Measurements from ENCODE around the gene MAST3.

- TF ChIP-seq RAD21 (IDR thresholded peaks at IDR 0.05; ENCODE audit: low read length): no peak
- TF ChIP-seq CTCF (IDR thresholded peaks at IDR 0.05): no peak
- no peak for TF ChIP-seq GATA2 (CRISPR knock-in tag; IDR thresholded peaks at IDR 0.05)
- TF ChIP-seq POLR2AphosphoS5 (IDR thresholded peaks at IDR 0.05; ENCODE audit: low read depth, low read length): no peak
- TF ChIP-seq MAX (IDR thresholded peaks at IDR 0.05; ENCODE audit: low read depth): no peak
- TF ChIP-seq GABPA (IDR thresholded peaks at IDR 0.05; ENCODE audit: low read depth): no peak
- TF ChIP-seq EZH2phosphoT487 (IDR thresholded peaks at IDR 0.05; ENCODE audit: borderline replicate concordance, low read depth): no peak
- TF ChIP-seq JUND (IDR thresholded peaks at IDR 0.05): no peak
- TF ChIP-seq YY1 (IDR thresholded peaks at IDR 0.05; ENCODE audit: low read depth): no peak
- no peak for TF ChIP-seq MXI1 (IDR thresholded peaks at IDR 0.05; ENCODE audit: low read depth, low read length)
- no peak for TF ChIP-seq FOXJ3 (CRISPR knock-in tag; IDR thresholded peaks at IDR 0.05)
Observed at GRCh38 chr19:18153556-18154134, 56.1 kb downstream of the MAST3 start.
